ENCODE data around the gene AOPEP.

Gene AOPEP

DNA sequence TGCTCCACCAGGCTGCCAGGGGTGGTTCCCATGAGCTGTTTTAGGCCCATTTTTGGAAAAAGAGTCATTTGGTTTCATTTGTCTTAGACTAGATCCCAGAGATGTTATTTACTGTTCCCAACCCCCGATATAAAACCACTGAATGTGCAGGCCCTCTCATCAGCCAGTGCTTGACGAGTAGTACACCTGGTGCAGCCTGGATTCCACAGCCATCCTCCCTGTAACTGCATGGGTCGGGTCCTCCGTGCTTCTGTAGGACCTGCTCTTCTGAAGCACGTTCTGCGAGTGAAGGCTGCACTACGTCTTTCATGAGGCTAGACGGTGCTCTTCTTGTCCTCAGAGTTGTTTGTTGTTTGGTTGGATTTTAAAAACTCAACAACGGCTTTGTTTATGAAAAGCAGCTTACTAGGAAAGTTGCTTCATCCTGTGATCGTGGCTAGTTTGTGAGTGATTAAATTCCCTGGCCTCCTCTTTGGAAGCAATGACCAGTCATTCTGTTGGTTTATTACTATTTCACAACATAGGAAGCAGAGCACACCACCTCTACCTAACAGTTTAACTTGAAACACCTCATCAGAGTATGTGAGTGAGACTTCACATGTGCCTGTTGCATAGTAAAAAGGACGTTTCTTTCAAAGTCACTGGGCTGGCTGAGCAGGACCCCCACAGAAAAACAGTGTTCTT, 135.2 kb downstream of the AOPEP start:
- Histone ChIP-seq H3K27ac (ENCODE audit: low read depth, low read length) (no peak overlapping the region), H3K36me3 (ENCODE audit: control insufficient read depth, insufficient read depth, low read length) (no peaks in the 10 kb centered on the region), H3K4me1 (ENCODE audit: control insufficient read depth, insufficient read depth, low read length) (peaks cover 16% of the 10 kb centered on the region), H3K4me3 (ENCODE audit: low read depth, low read length) (no peak overlapping the region), H3K27me3 (ENCODE audit: control insufficient read depth, insufficient read depth, low read length) (no peaks in the 10 kb centered on the region), H3K9me3 (ENCODE audit: control insufficient read depth, insufficient read depth, low read length) (no peaks in the 10 kb centered on the region), H3K9ac (ENCODE audit: low read depth, low read length) (no peak overlapping the region)

DNA sequence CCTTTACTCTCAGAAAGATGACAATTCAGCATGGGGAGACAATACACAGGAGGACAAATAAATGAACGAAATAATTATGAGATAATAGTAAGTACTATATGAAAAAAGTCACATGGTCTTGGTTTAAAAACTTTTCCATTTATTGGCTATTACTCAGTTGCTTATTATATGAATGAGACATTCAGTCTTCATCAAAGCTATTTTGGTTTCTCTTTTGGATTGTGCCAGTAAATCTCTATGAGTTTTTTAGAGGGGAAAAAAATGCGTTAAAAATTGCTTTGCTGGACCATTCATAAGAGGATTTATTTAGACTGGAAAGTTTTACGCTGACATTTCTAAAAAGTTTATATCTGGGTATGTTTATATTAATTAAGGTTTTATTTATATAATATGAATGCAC, 137.7 kb downstream of the AOPEP start:
- no peak overlapping the region for H3K4me3 ChIP-seq (ENCODE audit: low read depth, low read length)
- H3K9me3 ChIP-seq (ENCODE audit: control insufficient read depth, insufficient read depth, low read length): no peaks in the 10 kb centered on the region
- no peaks in the 10 kb centered on the region for H3K27me3 ChIP-seq (ENCODE audit: control insufficient read depth, insufficient read depth, low read length)
- H3K36me3 ChIP-seq (ENCODE audit: control insufficient read depth, insufficient read depth, low read length): no peaks in the 10 kb centered on the region
- H3K9ac ChIP-seq (ENCODE audit: low read depth, low read length): no peak overlapping the region
- peaks cover 16% of the 10 kb centered on the region for H3K4me1 ChIP-seq (ENCODE audit: control insufficient read depth, insufficient read depth, low read length)
- no peak overlapping the region for H3K27ac ChIP-seq (ENCODE audit: low read depth, low read length)

DNA sequence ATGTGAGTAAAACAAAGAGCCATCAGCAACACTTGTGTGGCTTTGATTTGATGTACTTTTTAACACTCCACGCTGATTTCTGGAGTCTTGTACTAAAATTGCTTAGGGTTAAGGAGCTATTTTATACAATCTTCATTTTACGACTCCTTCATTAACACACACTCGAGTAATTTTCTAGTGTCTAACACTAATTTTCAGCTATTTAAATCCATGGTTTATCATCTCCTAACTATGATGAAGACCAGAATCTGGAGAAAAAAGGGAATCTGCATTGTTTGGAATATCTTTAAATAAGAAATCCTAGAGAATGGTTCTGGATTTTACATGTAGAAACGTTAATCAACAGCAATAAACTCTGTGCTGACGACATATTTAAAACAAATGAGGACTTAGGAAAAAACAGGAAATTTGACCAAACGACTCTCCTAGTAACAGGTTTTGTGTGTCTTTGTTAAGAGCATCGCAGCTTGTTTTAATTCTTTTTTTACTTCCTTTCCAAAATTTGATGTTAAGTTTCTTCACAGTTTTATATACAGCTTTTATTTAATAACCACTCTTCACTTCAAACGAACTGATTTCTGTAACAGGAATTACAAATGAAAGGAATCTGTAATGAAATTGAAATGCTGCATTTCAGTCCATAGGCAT, 138.5 kb downstream of the AOPEP start:
- Histone ChIP-seq H3K27me3 (ENCODE audit: control insufficient read depth, insufficient read depth, low read length) (no peaks in the 10 kb centered on the region), H3K27ac (ENCODE audit: low read depth, low read length) (no peak overlapping the region), H3K36me3 (ENCODE audit: control insufficient read depth, insufficient read depth, low read length) (no peaks in the 10 kb centered on the region), H3K9me3 (ENCODE audit: control insufficient read depth, insufficient read depth, low read length) (no peaks in the 10 kb centered on the region), H3K9ac (ENCODE audit: low read depth, low read length) (no peak overlapping the region), H3K4me1 (ENCODE audit: control insufficient read depth, insufficient read depth, low read length) (peaks cover 16% of the 10 kb centered on the region), H3K4me3 (ENCODE audit: low read depth, low read length) (no peak overlapping the region)

DNA sequence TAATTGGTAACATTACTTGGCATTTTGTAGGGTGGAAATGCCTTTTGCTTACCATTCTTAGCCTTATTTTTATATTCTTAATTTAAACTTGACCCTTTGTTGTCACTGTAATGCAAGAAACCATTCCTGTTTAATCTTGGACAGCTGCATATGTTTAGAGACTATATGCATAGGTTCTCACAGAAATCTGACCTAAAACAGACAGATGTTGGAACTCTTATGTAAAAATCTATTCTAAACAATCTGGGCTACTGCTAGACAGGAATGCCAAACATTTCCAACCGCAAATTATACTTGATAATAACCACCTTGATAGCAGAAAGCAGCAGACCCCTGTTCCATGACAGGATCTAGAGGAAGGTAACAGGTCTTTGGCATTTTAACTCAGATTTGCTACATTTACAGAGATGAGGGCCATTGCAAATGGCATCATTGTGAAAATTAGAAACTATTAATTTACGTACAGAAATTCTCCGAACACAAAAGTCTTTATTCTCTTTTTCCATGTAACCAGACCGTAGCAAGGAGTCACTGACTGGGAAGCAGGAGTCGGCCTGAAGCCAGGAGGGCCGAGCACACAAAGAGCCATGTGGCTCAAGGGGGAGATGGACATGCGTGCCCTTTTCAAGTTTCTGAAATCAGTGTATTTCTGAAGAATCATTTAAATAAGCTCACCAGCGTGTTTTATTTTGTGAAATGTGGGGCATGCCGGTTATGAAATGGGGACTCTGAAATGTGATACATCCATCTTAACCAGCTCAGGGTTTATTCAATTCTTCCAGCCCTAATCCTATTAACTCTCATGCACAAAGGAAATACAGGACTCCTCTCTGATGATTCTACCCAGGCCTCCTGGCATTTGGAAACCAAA, 139.3 kb downstream of the AOPEP start:
- peak overlapping the region; percentile 23 for H3K27ac ChIP-seq (ENCODE audit: low read depth, low read length)
- H3K4me1 ChIP-seq (ENCODE audit: control insufficient read depth, insufficient read depth, low read length): peaks cover 16% of the 10 kb centered on the region

DNA sequence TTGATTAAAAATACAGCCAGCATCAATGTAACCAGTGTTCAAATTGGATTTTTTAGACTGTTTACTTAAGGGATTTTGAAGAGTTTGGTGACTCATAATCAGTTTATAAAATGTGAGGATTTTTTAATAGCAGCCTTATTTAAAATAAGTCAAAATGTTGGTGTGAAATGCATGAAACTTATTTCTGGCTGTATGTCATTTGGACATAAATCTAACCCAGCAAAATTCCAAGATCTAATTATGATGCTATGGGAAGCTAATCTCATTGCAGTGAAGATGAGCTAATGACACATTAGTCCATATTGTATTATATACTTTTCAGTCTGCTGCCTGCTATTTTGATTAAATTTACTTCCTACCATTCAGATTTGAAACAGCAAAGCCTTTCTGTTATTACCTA, 140.3 kb downstream of the AOPEP start:
- H3K4me1 ChIP-seq (ENCODE audit: control insufficient read depth, insufficient read depth, low read length): peaks cover 16% of the 10 kb centered on the region
- no peaks in the 10 kb centered on the region for H3K36me3 ChIP-seq (ENCODE audit: control insufficient read depth, insufficient read depth, low read length)
- H3K27ac ChIP-seq (ENCODE audit: low read depth, low read length): peak overlapping the region; percentile 62
- H3K9me3 ChIP-seq (ENCODE audit: control insufficient read depth, insufficient read depth, low read length): no peaks in the 10 kb centered on the region
- H3K4me3 ChIP-seq (ENCODE audit: low read depth, low read length): no peak overlapping the region
- H3K9ac ChIP-seq (ENCODE audit: low read depth, low read length): no peak overlapping the region
- no peaks in the 10 kb centered on the region for H3K27me3 ChIP-seq (ENCODE audit: control insufficient read depth, insufficient read depth, low read length)

More for the DNA sequence above, 139.3 kb downstream of the AOPEP start:
- peak overlapping the region; percentile 14; the same call in 1 of the 2 replicates for H3K9ac ChIP-seq (ENCODE audit: low read depth, low read length)
- H3K9me3 ChIP-seq (ENCODE audit: control insufficient read depth, insufficient read depth, low read length): no peaks in the 10 kb centered on the region
- no peak overlapping the region for H3K4me3 ChIP-seq (ENCODE audit: low read depth, low read length)
- H3K36me3 ChIP-seq (ENCODE audit: control insufficient read depth, insufficient read depth, low read length): no peaks in the 10 kb centered on the region
- H3K27me3 ChIP-seq (ENCODE audit: control insufficient read depth, insufficient read depth, low read length): no peaks in the 10 kb centered on the region

DNA sequence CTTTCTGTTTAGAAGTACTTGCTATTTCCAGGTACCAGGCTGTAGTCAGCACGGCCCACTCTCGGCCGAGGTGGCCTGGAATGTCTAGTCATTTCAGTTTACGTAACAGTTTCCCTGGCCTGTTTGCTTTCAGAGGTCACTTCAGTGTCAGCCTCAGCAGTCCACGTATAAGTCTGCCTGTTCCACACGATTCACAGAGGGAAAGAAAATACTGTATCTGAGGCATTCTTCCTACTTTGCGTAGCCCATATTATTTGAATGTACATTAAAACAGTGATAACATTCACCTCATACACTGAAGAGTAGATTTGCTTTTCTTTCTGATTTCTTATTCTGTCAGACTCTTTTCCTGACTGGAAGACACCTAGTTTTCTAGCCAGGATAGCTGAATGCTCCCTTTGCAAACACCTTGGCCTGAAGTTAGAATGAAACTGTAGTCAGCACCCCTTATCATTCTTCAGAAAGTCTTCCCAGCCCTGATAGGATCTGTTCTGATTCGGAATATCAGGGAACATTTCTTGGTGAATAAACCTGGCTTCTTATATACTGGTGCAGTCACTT, 140.9 kb downstream of the AOPEP start:
- no peak overlapping the region for H3K4me3 ChIP-seq (ENCODE audit: low read depth, low read length)
- H3K4me1 ChIP-seq (ENCODE audit: control insufficient read depth, insufficient read depth, low read length): peaks cover 16% of the 10 kb centered on the region
- no peaks in the 10 kb centered on the region for H3K36me3 ChIP-seq (ENCODE audit: control insufficient read depth, insufficient read depth, low read length)
- H3K9ac ChIP-seq (ENCODE audit: low read depth, low read length): no peak overlapping the region
- H3K9me3 ChIP-seq (ENCODE audit: control insufficient read depth, insufficient read depth, low read length): no peaks in the 10 kb centered on the region
- H3K27me3 ChIP-seq (ENCODE audit: control insufficient read depth, insufficient read depth, low read length): no peaks in the 10 kb centered on the region
- H3K27ac ChIP-seq (ENCODE audit: low read depth, low read length): peak overlapping the region; percentile 62

DNA sequence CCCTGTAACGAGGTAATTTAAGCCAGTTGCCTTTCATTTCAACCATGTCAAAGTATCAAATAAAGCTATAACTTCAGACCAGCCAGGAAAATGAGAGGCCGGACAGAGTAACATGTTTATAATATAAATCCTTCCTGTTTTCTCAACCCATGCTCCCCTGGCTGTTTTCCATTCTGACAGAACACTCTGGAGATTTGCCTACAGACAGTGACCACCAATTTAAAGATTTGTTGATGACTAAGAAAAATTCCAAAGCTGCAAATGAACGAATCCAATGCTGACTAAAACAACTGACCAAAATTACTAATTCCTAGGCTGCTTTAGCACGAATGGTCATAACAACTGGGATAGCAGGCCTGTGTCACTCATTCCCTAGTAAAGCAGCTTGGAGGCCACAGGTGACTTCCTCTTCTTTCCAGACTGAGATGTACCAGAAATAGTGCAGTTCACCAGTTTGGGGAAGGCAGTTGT, 141.4 kb downstream of the AOPEP start:
- Histone ChIP-seq H3K9ac (ENCODE audit: low read depth, low read length) (no peak overlapping the region), H3K9me3 (ENCODE audit: control insufficient read depth, insufficient read depth, low read length) (no peaks in the 10 kb centered on the region), H3K4me3 (ENCODE audit: low read depth, low read length) (no peak overlapping the region), H3K36me3 (ENCODE audit: control insufficient read depth, insufficient read depth, low read length) (no peaks in the 10 kb centered on the region), H3K27ac (ENCODE audit: low read depth, low read length) (peak overlapping the region; percentile 62), H3K4me1 (ENCODE audit: control insufficient read depth, insufficient read depth, low read length) (peaks cover 16% of the 10 kb centered on the region), H3K27me3 (ENCODE audit: control insufficient read depth, insufficient read depth, low read length) (no peaks in the 10 kb centered on the region)

DNA sequence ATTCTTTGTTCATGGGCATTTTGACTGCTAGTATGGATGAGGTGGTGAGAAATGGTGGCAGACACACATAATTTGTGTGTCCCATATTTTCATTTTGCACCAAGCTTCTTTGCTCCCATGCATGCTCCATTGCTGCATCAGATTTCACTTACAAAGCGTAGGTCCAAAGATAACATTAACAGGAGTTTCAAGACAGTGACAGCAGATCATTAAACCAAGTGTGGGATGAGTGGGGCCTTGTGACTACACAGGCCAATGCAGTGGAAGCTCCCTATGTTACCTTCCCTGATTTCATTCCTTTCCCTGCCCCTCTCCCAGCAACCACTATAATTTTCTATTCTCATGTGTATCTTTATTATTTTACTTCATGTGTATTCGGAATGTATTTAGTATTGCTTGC, 142.0 kb downstream of the AOPEP start:
- Histone ChIP-seq H3K9ac (ENCODE audit: low read depth, low read length) (no peak overlapping the region), H3K9me3 (ENCODE audit: control insufficient read depth, insufficient read depth, low read length) (no peaks in the 10 kb centered on the region), H3K27ac (ENCODE audit: low read depth, low read length) (peak overlapping the region; percentile 62), H3K36me3 (ENCODE audit: control insufficient read depth, insufficient read depth, low read length) (no peaks in the 10 kb centered on the region), H3K27me3 (ENCODE audit: control insufficient read depth, insufficient read depth, low read length) (no peaks in the 10 kb centered on the region), H3K4me1 (ENCODE audit: control insufficient read depth, insufficient read depth, low read length) (peaks cover 16% of the 10 kb centered on the region), H3K4me3 (ENCODE audit: low read depth, low read length) (no peak overlapping the region)

DNA sequence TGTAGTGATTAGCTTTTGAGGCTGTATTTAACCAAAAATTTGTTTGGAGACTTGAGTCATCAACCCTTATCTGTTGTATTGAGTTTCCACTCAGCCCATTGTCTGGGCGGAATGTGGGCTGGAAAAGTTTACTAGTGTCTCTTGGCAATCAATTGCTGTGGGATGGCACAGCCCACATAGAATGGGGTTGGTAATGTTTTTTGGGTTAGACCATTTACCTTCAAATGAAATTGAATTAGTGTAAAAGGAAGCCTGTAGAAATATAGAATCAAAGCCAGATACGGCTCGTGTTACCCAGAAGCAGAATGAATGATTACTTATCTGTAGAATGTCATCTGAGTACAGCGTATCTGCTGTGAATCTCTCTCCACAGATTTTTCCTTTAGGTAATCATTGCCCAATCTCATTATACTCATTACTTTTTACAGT, 142.9 kb downstream of the AOPEP start:
- Histone ChIP-seq H3K36me3 (ENCODE audit: control insufficient read depth, insufficient read depth, low read length) (no peaks in the 10 kb centered on the region), H3K9ac (ENCODE audit: low read depth, low read length) (no peak overlapping the region), H3K9me3 (ENCODE audit: control insufficient read depth, insufficient read depth, low read length) (no peaks in the 10 kb centered on the region), H3K27me3 (ENCODE audit: control insufficient read depth, insufficient read depth, low read length) (no peaks in the 10 kb centered on the region), H3K4me1 (ENCODE audit: control insufficient read depth, insufficient read depth, low read length) (peaks cover 16% of the 10 kb centered on the region), H3K4me3 (ENCODE audit: low read depth, low read length) (no peak overlapping the region), H3K27ac (ENCODE audit: low read depth, low read length) (no peak overlapping the region)

DNA sequence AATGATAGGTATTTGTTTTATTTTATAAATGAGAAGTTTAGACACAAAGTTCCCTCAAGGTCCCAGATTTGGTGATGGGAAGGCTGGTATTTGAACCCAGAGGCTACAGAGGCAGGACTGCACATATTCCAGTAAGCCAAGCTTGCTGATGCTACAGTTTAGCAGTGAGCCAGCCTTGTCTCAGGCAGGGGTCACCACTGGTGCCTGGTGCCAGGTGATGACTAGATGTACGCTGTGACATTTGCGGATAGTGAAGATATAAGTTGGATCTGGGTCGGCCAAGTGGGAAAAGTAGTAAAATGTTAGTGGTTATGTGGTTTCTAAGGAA, 143.9 kb downstream of the AOPEP start:
- Histone ChIP-seq H3K36me3 (ENCODE audit: control insufficient read depth, insufficient read depth, low read length) (no peaks in the 10 kb centered on the region), H3K27me3 (ENCODE audit: control insufficient read depth, insufficient read depth, low read length) (no peaks in the 10 kb centered on the region), H3K9me3 (ENCODE audit: control insufficient read depth, insufficient read depth, low read length) (no peaks in the 10 kb centered on the region), H3K4me1 (ENCODE audit: control insufficient read depth, insufficient read depth, low read length) (peaks cover 11% of the 10 kb centered on the region), H3K27ac (ENCODE audit: low read depth, low read length) (no peak overlapping the region), H3K4me3 (ENCODE audit: low read depth, low read length) (no peak overlapping the region), H3K9ac (ENCODE audit: low read depth, low read length) (no peak overlapping the region)
